HepG2 (cell line): ENCODE measurements around the gene NCOA6. TPM values are rescaled to one million over a fixed set of nuclear protein-coding genes. Genes with fewer than 3 reads are reported as not detected.
A peak's percentile ranks its signal among the peaks of the same experiment; 100 is the strongest.

ENCODE experiments used
- CEBPG ChIP-seq: IDR thresholded peaks from 2 replicates; pipeline ENCODE4 v1.6.1; 2016
- DR1 ChIP-seq: sonication (generic); formaldehyde crosslinking; IDR thresholded peaks from 2 replicates; pipeline ENCODE4 v1.8.0; 2021; ENCODE audit warnings: mild to moderate bottlenecking, missing genetic modification reagents, inconsistent platforms
- ELF3 ChIP-seq: IDR thresholded peaks from 2 replicates; pipeline ENCODE4 v1.6.1; 2016; ENCODE audit warnings: missing genetic modification reagents, missing compliant biosample characterization
- EP300 ChIP-seq, 3 experiments: sonication (generic) in 1 of 3; formaldehyde crosslinking in 1 of 3; IDR thresholded peaks; 2 replicates each; pipeline versions ENCODE4 v1.5.1 to v1.6.1; 2011 to 2020; ENCODE audit warnings: low read depth in 2 of 3, low read length in 2 of 3, borderline replicate concordance in 1 of 3, improper control_type of control experiment in 1 of 3, mild to moderate bottlenecking in 1 of 3, missing genetic modification reagents in 1 of 3, moderate library complexity in 1 of 3
- NFRKB ChIP-seq: fragments of 450-650 bp; IDR thresholded peaks from 2 replicates; pipeline ENCODE4 v1.6.1; 2017
- RELA ChIP-seq: sonication (generic); formaldehyde crosslinking; IDR thresholded peaks from 2 replicates; pipeline ENCODE4 v1.4.0; 2020; ENCODE audit warnings: missing genetic modification reagents
- SOX6 ChIP-seq, 2 experiments: fragments of 450-650 bp in 1 of 2; sonication (generic) in 1 of 2; formaldehyde crosslinking in 1 of 2; IDR thresholded peaks; 2 replicates each; pipeline versions ENCODE4 v1.4.0 to v1.6.1; 2017 to 2020; ENCODE audit warnings: antibody characterized with exemption in 1 of 2, mild to moderate bottlenecking in 1 of 2, missing genetic modification reagents in 1 of 2
- ZFP62 ChIP-seq: sonication (generic); formaldehyde crosslinking; IDR thresholded peaks from 2 replicates; pipeline ENCODE4 v1.4.0; 2020; ENCODE audit warnings: missing genetic modification reagents
- ZNF3 ChIP-seq: IDR thresholded peaks from 2 replicates; pipeline ENCODE4 v1.7.0; 2017; ENCODE audit warnings: inconsistent platforms
- ZNF335 ChIP-seq: sonication (generic); formaldehyde crosslinking; IDR thresholded peaks from 2 replicates; pipeline ENCODE4 v1.4.0; 2020; ENCODE audit warnings: missing genetic modification reagents
- ZNF782 ChIP-seq: sonication (generic); formaldehyde crosslinking; IDR thresholded peaks from 2 replicates; pipeline ENCODE4 v1.4.0; 2020; ENCODE audit warnings: missing genetic modification reagents, mild to moderate bottlenecking, borderline replicate concordance
- ZNF878 ChIP-seq: sonication (generic); formaldehyde crosslinking; IDR thresholded peaks from 2 replicates; pipeline ENCODE4 v1.8.1; 2023; ENCODE audit warnings: mild to moderate bottlenecking, missing genetic modification reagents, moderate library complexity
- ZSCAN30 ChIP-seq: sonication (generic); formaldehyde crosslinking; IDR thresholded peaks from 2 replicates; pipeline ENCODE4 v1.5.0; 2020; ENCODE audit warnings: mild to moderate bottlenecking, missing genetic modification reagents
- polyA plus RNA-seq, 8 experiments: library from polyadenylated mRNA; depleted of rRNA in 3 of 8; stranded (reverse) in 7 of 8; unstranded in 1 of 8; fragments of >200 nt; fragmentation: Illumina TruSeq in 4 of 8; extraction: Trizol in 4 of 8; gene quantifications; 2 replicates each; pipeline versions ENCODE4 v1.2.1 to v1.2.3, GENCODE V29; 2011 to 2016; ENCODE audit warnings: low read depth in 4 of 8, missing spikeins in 1 of 8, mixed read lengths in 1 of 8; ENCODE audit not compliant: insufficient read depth in 1 of 8
- total RNA-seq, 5 experiments: library from RNA; depleted of rRNA; stranded (reverse); fragments of >200 nt; fragmentation: Illumina TruSeq; extraction: Trizol; gene quantifications; 2 replicates each; pipeline ENCODE4 v1.2.3, GENCODE V29; 2016; ENCODE audit warnings: low read depth in 1 of 5
- TF ChIP-seq, protein P1 (sequence below), 2 experiments: sonication (generic) in 1 of 2; formaldehyde crosslinking in 1 of 2; IDR thresholded peaks; 2 replicates each; pipeline versions ENCODE4 v1.5.1 to v1.6.1; 2011 to 2020; ENCODE audit warnings: borderline replicate concordance in 1 of 2, low read depth in 1 of 2, low read length in 1 of 2, mild to moderate bottlenecking in 1 of 2, missing genetic modification reagents in 1 of 2, moderate library complexity in 1 of 2
- TF ChIP-seq, protein P2 (sequence below): sonication (generic); formaldehyde crosslinking; IDR thresholded peaks from 2 replicates; pipeline ENCODE4 v1.4.0; 2020; ENCODE audit warnings: missing genetic modification reagents
- TF ChIP-seq, protein P3 (sequence below): IDR thresholded peaks from 2 replicates; pipeline ENCODE4 v1.6.1; 2016
- TF ChIP-seq, protein P4 (sequence below): sonication (generic); formaldehyde crosslinking; IDR thresholded peaks from 2 replicates; pipeline ENCODE4 v1.4.0; 2020; ENCODE audit warnings: missing genetic modification reagents

The NCOA6 gene
- total and polyA plus RNA-seq, 2 of the 13 experiments (the other 11 are each of a cell fraction or from before 2014, with no cell fraction given) = 11.2 to 29.3 TPM

DNA sequence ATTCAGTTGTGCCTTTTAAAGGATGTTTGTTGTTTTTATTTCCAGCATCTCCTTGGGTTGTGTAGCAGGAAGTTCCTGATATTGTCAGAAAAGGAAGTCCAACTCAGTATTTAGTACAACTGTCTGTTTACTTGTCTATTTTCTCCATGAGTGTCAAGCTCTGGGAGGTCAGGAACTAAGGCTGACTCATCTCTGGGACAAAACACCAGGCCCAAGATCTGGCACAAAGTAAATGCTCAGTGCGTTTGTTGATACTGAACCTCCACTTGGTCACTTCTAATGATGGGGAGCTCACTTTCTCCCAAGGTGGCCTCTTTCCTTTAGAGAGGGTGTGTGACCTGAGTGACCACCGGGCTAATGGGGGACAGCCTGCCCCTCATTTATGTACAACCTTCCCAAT, 136.0 kb downstream of the NCOA6 start (continued):
- TF ChIP-seq, protein P1, sequence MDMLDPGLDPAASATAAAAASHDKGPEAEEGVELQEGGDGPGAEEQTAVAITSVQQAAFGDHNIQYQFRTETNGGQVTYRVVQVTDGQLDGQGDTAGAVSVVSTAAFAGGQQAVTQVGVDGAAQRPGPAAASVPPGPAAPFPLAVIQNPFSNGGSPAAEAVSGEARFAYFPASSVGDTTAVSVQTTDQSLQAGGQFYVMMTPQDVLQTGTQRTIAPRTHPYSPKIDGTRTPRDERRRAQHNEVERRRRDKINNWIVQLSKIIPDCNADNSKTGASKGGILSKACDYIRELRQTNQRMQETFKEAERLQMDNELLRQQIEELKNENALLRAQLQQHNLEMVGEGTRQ (IDR thresholded peaks at IDR 0.05; ENCODE audit: low read depth, low read length) = no peak
- TF ChIP-seq, protein P1 (CRISPR knock-in tag; IDR thresholded peaks at IDR 0.05; ENCODE audit: borderline replicate concordance) = no peak
- TF ChIP-seq ZNF782 (CRISPR knock-in tag) (no peak), ZFP62 (CRISPR knock-in tag) (no peak), SOX6 (IDR thresholded peaks at IDR 0.05) (no peak), SOX6 (CRISPR knock-in tag; IDR thresholded peaks at IDR 0.05) (peak; percentile 14; the same call in 1 of the 2 replicates), ZNF335 (CRISPR knock-in tag) (peak; percentile 31; the same call in 1 of the 2 replicates), DR1 (CRISPR knock-in tag) (no peak), NFRKB (no peak), EP300 (IDR thresholded peaks at IDR 0.05; ENCODE audit: low read depth in 2 of 2, low read length in 2 of 2) (peak in 1 of 2 experiments; percentile 38; a peak in 1 of 4 replicates), EP300 (CRISPR knock-in tag; IDR thresholded peaks at IDR 0.05; ENCODE audit: borderline replicate concordance) (no peak), ZSCAN30 (no peak), ZNF878 (CRISPR knock-in tag) (no peak), RELA (CRISPR knock-in tag) (no peak), ZNF3 (CRISPR knock-in tag) (peak; percentile 78; the same call in 1 of the 2 replicates), CEBPG (CRISPR knock-in tag) (no peak), ELF3 (CRISPR knock-in tag) (peak; percentile 97)
- TF ChIP-seq, protein P2, sequence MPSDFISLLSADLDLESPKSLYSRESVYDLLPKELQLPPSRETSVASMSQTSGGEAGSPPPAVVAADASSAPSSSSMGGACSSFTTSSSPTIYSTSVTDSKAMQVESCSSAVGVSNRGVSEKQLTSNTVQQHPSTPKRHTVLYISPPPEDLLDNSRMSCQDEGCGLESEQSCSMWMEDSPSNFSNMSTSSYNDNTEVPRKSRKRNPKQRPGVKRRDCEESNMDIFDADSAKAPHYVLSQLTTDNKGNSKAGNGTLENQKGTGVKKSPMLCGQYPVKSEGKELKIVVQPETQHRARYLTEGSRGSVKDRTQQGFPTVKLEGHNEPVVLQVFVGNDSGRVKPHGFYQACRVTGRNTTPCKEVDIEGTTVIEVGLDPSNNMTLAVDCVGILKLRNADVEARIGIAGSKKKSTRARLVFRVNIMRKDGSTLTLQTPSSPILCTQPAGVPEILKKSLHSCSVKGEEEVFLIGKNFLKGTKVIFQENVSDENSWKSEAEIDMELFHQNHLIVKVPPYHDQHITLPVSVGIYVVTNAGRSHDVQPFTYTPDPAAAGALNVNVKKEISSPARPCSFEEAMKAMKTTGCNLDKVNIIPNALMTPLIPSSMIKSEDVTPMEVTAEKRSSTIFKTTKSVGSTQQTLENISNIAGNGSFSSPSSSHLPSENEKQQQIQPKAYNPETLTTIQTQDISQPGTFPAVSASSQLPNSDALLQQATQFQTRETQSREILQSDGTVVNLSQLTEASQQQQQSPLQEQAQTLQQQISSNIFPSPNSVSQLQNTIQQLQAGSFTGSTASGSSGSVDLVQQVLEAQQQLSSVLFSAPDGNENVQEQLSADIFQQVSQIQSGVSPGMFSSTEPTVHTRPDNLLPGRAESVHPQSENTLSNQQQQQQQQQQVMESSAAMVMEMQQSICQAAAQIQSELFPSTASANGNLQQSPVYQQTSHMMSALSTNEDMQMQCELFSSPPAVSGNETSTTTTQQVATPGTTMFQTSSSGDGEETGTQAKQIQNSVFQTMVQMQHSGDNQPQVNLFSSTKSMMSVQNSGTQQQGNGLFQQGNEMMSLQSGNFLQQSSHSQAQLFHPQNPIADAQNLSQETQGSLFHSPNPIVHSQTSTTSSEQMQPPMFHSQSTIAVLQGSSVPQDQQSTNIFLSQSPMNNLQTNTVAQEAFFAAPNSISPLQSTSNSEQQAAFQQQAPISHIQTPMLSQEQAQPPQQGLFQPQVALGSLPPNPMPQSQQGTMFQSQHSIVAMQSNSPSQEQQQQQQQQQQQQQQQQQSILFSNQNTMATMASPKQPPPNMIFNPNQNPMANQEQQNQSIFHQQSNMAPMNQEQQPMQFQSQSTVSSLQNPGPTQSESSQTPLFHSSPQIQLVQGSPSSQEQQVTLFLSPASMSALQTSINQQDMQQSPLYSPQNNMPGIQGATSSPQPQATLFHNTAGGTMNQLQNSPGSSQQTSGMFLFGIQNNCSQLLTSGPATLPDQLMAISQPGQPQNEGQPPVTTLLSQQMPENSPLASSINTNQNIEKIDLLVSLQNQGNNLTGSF (CRISPR knock-in tag) = no peak
- TF ChIP-seq, protein P3, sequence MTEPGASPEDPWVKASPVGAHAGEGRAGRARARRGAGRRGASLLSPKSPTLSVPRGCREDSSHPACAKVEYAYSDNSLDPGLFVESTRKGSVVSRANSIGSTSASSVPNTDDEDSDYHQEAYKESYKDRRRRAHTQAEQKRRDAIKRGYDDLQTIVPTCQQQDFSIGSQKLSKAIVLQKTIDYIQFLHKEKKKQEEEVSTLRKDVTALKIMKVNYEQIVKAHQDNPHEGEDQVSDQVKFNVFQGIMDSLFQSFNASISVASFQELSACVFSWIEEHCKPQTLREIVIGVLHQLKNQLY (CRISPR knock-in tag) = no peak
- TF ChIP-seq, protein P4, sequence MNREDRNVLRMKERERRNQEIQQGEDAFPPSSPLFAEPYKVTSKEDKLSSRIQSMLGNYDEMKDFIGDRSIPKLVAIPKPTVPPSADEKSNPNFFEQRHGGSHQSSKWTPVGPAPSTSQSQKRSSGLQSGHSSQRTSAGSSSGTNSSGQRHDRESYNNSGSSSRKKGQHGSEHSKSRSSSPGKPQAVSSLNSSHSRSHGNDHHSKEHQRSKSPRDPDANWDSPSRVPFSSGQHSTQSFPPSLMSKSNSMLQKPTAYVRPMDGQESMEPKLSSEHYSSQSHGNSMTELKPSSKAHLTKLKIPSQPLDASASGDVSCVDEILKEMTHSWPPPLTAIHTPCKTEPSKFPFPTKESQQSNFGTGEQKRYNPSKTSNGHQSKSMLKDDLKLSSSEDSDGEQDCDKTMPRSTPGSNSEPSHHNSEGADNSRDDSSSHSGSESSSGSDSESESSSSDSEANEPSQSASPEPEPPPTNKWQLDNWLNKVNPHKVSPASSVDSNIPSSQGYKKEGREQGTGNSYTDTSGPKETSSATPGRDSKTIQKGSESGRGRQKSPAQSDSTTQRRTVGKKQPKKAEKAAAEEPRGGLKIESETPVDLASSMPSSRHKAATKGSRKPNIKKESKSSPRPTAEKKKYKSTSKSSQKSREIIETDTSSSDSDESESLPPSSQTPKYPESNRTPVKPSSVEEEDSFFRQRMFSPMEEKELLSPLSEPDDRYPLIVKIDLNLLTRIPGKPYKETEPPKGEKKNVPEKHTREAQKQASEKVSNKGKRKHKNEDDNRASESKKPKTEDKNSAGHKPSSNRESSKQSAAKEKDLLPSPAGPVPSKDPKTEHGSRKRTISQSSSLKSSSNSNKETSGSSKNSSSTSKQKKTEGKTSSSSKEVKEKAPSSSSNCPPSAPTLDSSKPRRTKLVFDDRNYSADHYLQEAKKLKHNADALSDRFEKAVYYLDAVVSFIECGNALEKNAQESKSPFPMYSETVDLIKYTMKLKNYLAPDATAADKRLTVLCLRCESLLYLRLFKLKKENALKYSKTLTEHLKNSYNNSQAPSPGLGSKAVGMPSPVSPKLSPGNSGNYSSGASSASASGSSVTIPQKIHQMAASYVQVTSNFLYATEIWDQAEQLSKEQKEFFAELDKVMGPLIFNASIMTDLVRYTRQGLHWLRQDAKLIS (CRISPR knock-in tag) = no peak
